Left colon (tissue), 2 donors: ENCODE data around the gene C11orf86. TPM values are rescaled to one million over a fixed set of nuclear protein-coding genes. Genes with fewer than 3 reads are reported as not detected.
A peak's percentile ranks its signal among the peaks of the same experiment; 100 is the strongest.

Experiments used
- ATAC-seq: fragments of 200-7000 bp; cut with Tn5 transposase; one replicate; pipeline ENCODE4 v1.9.1; 2020; ENCODE audit warnings: mild to moderate bottlenecking, moderate library complexity
- DNase-seq, 2 donors: peaks; one replicate each; pipeline ENCODE4 v3.0.0-alpha.2; 2020
- intact Hi-C, 2 donors: fragments of 100-400 bp; cut with DNase I in 1 of 2; cut with micrococcal nuclease in 1 of 2; formaldehyde crosslinking; loops; one replicate each; pipeline versions ENCODE4 v1.11.2 to v1.14.0; 2022; cut with DNase I, micrococcal nuclease
- total RNA-seq, 2 donors: library from RNA; stranded (reverse); fragmentation: NEBNext Ultra II Directional; extraction: Animal tissue kit (Norgen Biotek cat#: 25700); gene quantifications; one replicate each; pipeline ENCODE4 v1.2.1, GENCODE V29; 2021
- donor health status: DM: no; HTN: no; CAD: no.
- donor health status: DM: yes; HTN: yes; CAD: no.

C11orf86 gene
- total RNA-seq, 2 donors from 2014 or later, result 24.5 to 82.9 TPM

- intact Hi-C loops, result no loop called here
- DNase-seq (no peak), ATAC-seq (no peak)
Measured at GRCh38 chr11:66962801-66963200, 12.3 kb upstream of the C11orf86 start.

DNA sequence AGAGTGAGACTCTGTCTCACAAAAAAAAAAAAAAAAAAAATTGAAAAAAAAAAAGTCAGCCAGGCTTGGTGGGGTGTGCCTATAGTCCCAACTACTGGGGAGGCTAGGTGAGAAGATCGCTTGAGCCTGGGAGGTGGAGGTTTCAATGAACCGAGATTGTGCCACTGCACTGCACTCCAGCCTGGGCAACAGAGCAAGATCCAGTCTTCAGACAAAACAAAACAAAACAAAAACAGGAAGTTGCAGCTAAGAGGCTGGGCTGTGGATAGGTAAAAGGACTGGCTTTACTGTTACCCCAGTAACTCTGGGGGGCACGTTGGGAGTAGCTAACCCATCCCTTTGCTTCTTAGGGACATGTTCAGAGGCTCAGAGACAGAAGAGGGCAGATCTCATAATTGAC lies 10.6 kb upstream of the C11orf86 start:
- DNase-seq (no peak), ATAC-seq (no peak)
- intact Hi-C loops, result no loop called here

GRCh38 chr11:66966351-66966750 lies 8.8 kb upstream of the C11orf86 start:
- ATAC-seq (peak; percentile 76), DNase-seq (no peak)
- intact Hi-C loops, result no loop called here

- ATAC-seq, result peak; percentile 68
- intact Hi-C loops, result no loop called here
- no peak for DNase-seq
Measured at GRCh38 chr11:66967670-66968425, 7.3 kb upstream of the C11orf86 start.

- intact Hi-C loops, result no loop called here
- no peak for ATAC-seq
- DNase-seq, result no peak
Measured at GRCh38 chr11:66969584-66970225, 5.4 kb upstream of the C11orf86 start.

GRCh38 chr11:66970371-66970806 lies 4.7 kb upstream of the C11orf86 start:
- ATAC-seq, result no peak
- intact Hi-C loops, result no loop called here
- no peak for DNase-seq

DNA sequence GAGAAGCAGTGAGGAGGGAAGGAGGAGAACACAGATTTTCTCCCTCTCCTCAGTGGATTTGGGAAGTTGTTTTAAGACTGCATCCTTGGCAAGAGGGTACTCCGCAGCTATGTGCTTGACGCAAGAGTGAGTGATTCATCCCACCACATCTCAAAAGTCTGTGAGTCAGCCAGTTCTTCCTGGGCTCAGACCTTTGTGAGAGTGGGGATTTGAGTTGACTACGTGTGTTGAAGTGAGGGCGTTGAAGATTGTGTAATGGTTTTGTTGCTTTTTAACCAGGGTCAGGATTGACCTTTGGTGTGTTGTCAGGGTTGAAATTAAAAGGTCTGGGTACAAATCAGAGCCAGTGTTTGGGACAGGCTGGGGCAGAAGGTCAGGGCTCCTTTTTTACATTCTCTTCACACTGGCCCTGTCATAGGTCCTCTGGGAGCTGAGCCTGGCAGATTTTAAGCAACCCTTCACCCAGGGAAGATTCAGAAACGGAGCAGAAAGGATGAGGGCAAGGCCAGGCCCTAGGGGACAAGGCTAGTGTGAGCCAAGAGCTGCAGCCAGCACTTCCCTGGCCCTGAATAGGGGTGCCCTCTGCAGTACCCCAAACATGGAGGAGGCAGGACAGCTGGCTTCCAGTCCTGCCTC lies 4.2 kb upstream of the C11orf86 start:
- DNase-seq (no peak), ATAC-seq (peak; percentile 55)
- intact Hi-C loops, result no loop called here

DNA sequence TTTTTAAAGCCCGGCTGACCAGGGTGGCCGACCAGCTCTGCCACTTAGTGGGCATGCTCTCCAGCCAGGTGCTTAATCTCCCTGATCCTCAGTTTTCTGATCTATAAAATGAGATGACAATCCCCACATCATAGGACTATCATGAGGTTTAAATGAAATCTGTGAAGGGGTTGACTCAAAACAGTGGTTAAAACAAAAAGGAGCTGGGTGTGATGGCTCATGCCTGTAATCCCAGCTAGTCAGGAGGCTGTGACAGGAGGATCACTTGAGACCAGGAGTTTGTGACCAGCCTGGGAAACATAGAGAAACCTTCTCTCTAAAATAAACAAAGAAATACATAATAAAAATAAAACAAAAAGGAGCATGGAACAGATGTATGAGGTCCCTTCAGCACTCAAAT lies 3.6 kb upstream of the C11orf86 start:
- intact Hi-C loops, result no loop called here
- no peak for ATAC-seq

GRCh38 chr11:66973956-66974580 lies 1.0 kb upstream of the C11orf86 start:
- intact Hi-C loops, result no loop called here
- ATAC-seq, result no peak
- no peak for DNase-seq

More for the DNA sequence above, 3.6 kb upstream of the C11orf86 start:
- DNase-seq, result no peak

- DNase-seq, result no peak
- ATAC-seq, result peak; percentile 5
- intact Hi-C loops, result no loop called here
Measured at GRCh38 chr11:66975405-66976027, 412 bp downstream of the C11orf86 start.

GRCh38 chr11:66976028-66976467 lies 944 bp downstream of the C11orf86 start:
- peak; percentile 22 for ATAC-seq

GRCh38 chr11:66976925-66977324 lies 1.8 kb downstream of the C11orf86 start:
- ATAC-seq (no peak), DNase-seq (no peak)
- intact Hi-C loops, result no loop called here

More at GRCh38 chr11:66976028-66976467, 944 bp downstream of the C11orf86 start:
- DNase-seq, result no peak
- intact Hi-C loops, result no loop called here

- intact Hi-C loops, result no loop called here
- DNase-seq (no peak), ATAC-seq (no peak)
Measured at GRCh38 chr11:66978229-66978628, 3.1 kb downstream of the C11orf86 start.

- DNase-seq, result no peak
- no peak for ATAC-seq
Measured at GRCh38 chr11:66978717-66979116, 3.6 kb downstream of the C11orf86 start.

GRCh38 chr11:66979336-66979980 lies 4.4 kb downstream of the C11orf86 start:
- ATAC-seq, result no peak
- intact Hi-C loops, result no loop called here
- DNase-seq, result no peak

More at GRCh38 chr11:66978717-66979116, 3.6 kb downstream of the C11orf86 start:
- intact Hi-C loops, result no loop called here

GRCh38 chr11:66981976-66982578 lies 7.0 kb downstream of the C11orf86 start:
- DNase-seq (peak; percentile 87 to 96), ATAC-seq (peak; percentile 78)
- intact Hi-C loops, result no loop called here

DNA sequence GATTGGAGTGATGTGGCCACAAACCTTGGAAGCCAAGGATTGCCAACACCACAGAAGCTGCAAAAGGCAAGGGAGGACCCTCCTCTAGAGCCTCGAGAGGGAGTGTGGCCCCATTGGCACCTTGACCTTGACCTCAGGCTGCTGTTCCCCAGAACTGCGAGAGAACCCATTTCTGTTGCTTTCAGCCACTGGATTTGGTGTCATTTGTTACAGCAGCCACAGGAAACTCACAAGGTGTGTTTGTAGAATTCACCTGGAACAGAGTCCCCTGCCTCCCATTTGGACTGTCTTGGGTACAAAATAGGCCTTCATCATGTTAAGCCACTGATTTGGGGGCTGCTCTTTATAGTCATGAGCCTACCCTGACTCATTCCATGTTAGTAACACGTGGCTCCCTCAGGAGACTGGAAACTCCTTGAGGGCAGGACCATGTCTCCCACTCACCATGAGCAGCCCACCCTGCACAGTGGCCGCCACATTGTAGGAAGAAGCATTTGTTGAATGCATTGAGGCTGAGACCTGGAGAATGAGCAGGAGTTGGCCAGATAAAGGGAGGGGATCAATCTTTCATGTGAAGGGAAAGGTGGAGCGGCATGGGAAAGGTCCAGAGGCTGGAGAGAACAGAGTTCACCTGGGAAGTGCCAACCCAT lies 8.3 kb downstream of the C11orf86 start:
- DNase-seq, result no peak
- no peak for ATAC-seq
- intact Hi-C loops, result no loop called here
